Hematopoietic multipotent progenitor cell treated with erythropoietin and hydrocortisone succinate and interleukin-3 and kit ligand, for 4 days (in vitro differentiated cells): ENCODE data around the gene PRTG.
"Not testable (repeated sequence)": the region's sequence is repeated elsewhere in the genome, so short reads cannot be mapped to it uniquely, and the experiment has no call there.

ENCODE experiments used
- DNase-seq: peaks from one replicate; pipeline ENCODE4 v3.0.0-alpha.2; 2015

PRTG gene

GRCh38 chr15:55694652-55695150 lies 48.3 kb downstream of the PRTG start:
- no peak for DNase-seq

DNA sequence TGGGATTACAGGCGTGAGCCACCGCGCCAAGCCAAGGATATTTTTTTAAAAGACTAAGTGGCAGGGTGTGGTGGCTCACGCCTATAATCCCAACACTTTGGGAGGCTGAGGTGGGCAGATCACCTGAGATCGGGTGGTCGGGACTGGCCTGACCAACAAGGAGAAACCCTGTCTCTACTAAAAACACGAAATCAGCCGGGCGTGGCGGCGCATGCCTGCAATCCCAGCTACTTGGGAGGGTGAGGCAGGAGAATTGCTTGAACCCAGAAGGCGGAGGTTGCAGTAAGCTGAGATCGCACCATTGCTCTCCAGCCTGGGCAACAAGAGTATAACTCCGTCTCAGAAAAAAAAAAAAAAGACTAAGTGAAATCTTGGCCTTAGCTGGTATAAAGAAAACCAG lies 49.8 kb downstream of the PRTG start:
- not testable (repeated sequence) for DNase-seq

- DNase-seq = no peak
These were observed 55.2 kb downstream of the PRTG start for GRCh38 chr15:55687792-55688191.

- peak; percentile 11 for DNase-seq
These were observed 57.7 kb downstream of the PRTG start for GRCh38 chr15:55685286-55685685.

DNA sequence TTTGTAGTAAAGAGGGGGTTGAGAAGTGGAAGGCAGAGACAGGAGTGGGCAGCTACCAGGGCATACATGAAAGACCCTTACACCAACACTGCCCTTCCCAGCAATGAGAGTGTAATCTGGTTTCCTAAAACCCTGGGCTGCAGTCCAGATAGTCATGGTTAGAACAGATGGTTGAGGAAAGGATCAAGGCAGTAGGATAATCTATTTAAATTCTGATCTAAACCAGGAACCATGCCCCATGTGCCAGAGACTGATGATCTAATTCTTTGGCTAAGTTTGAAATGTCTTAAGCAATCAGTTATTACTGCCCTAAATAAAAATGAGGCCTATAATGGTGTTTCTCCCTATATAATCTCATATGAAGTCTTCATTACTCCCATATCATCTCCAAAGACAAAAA lies 59.6 kb downstream of the PRTG start:
- DNase-seq = no peak

- no peak for DNase-seq
These were observed 61.3 kb downstream of the PRTG start for GRCh38 chr15:55681631-55682030.

GRCh38 chr15:55676507-55676906 lies 66.4 kb downstream of the PRTG start:
- DNase-seq = no peak

- DNase-seq = no peak
These were observed 69.7 kb downstream of the PRTG start for GRCh38 chr15:55673287-55673686.

DNA sequence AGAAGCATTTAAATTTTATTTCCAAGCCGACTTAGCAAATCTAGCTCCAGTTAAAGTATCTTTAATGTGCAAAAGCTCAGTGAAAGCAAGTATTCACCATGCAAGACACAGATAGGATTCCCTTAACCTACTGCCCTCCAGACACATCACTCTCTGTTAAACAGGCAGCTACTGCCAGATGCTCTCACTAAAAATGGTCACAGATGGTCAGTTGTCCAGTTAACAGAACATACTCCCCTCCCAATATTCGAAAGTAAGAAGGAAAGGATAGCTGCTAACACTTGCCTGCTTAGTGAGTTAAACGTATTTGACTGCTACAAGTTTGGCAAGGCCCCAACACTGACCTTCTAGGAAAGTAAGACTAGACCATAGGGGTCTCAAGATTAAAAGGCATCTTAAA lies 73.7 kb downstream of the PRTG start:
- no peak for DNase-seq

DNA sequence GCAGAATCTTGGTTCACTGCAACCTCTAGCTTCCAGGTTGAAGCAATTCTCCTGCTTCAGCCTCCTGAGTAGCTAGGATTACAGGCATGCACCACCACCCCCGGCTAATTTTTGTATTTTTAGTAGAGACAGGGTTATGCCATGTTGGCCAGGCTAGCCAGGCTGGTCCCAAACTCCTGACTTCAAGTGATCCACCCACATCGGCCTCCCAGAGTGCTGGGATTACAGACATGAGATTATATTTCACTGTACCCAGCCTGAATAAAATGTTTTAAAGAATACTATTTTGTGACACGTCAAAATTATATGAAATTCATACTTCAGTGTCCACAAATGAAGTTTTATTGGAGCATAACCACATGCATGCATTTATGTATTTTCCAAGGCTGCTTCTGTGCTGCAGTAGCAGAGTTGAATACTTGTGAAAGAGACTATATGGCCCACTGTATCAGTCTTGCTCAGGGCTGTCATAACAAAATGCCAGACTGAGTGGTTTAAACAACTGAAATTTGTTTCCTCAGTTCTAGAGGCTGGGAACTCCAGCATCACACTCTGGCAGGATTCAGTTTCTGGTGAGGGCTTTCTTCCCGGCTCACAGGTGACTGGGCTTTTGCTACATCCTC lies 77.2 kb downstream of the PRTG start:
- no peak for DNase-seq

- DNase-seq = no peak
These were observed 81.5 kb downstream of the PRTG start for GRCh38 chr15:55661428-55661827.

DNA sequence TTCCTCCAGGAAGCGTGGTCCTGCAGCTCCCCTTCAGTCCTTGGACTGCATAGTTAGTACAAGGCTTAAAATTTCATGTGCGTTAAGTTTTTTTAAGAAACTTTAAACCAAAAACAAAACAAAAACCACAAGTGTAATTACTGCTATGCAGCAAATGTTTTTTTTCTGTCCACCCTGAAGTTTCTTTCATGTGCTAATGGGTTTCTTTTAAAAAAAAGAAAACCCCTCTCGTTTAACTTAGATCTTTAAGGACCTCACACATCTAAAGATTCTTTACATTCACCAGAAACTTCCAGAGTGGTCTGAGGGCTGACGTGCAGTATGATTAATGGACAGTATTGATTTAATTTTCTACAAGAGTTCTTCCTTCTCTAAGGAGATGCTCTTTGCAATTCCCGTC lies 82.8 kb downstream of the PRTG start:
- no peak for DNase-seq

- no peak for DNase-seq
These were observed 83.5 kb downstream of the PRTG start for GRCh38 chr15:55659481-55659880.

GRCh38 chr15:55658886-55659285 lies 84.1 kb downstream of the PRTG start:
- DNase-seq = no peak

DNA sequence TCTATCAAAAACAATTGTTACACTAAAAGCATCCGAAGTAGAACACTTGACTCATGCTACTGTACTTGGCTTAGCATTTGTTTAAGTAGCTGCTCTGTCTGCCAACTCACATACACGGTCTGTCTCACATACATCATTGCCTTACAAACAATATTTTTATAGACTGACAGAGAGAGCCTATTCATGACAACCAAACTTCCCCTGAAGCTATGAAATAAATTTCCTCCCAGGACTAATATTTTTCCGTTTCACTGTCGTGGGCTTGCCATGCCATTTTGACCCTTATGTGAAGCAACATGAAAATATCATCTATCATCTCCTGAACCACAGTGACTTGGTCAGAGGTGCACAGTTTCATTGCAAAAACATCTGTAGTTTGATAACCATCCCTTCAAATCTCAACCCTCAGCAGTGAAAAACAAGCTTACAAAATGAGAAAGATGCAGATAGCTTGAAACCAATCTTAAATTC lies 88.4 kb downstream of the PRTG start:
- no peak for DNase-seq

DNA sequence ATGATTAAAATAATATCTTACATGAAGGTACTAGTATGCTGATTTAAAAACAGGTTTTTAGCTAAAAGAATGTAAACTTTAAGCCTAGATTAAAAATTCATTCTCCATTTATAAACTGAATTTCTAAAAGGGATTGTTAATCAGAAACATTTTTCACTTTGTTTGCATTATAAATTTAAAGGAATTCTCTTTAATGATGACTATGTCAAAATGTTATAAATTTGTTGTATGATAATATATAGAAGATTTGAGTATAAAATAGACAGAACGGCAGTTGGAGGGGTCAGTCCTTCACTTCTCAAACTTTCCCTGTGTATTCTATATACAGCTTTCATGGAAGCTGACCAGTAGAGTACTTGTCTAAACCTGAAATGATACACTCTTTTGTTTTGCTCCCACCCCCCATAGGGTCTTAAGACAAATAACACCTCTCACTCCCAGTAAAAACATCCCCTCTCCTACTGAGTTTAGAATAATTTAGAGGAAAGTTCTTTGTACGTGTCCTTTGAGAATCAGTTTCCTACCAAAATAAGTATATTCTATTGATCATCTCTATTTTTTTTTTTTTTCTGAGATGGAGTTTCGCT lies 90.0 kb downstream of the PRTG start:
- DNase-seq = no peak

GRCh38 chr15:55652359-55652758 lies 90.6 kb downstream of the PRTG start:
- DNase-seq = no peak

DNA sequence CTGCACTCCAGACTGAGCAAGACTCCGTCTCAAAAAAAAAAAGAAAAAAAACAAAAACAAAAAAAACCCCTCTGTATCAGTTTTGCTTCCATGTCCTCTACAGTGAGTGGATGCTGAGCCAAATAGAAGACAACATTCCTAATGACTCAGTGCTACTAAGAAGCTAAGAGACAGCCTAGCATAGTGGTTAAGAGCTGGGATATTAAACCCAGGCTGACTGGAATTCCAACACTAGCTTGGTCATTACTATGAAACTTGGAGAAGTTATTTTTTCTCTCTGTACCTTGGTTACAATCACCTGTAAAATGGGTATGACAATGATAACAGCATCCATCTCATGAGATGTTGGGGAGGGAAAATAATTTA lies 93.9 kb downstream of the PRTG start:
- DNase-seq = no peak

DNA sequence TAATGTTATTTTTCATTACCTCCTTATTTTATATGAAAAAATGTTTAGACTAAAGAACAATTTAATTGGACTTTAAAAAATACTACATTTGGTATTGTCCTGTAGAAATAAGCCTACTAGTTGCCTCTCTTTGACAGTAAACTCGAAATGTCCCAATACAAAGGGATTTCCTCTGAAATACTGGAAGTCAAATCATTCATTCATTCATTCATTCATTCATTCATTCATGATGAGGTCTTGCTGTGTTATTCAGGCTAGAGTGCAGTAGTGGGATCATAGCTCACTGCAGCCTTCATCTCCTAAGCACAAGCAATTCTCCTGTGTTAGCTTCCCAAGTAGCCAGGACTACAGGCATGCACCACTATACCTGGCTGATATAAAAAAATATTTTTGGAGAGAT lies 104.2 kb downstream of the PRTG start:
- DNase-seq = no peak

DNA sequence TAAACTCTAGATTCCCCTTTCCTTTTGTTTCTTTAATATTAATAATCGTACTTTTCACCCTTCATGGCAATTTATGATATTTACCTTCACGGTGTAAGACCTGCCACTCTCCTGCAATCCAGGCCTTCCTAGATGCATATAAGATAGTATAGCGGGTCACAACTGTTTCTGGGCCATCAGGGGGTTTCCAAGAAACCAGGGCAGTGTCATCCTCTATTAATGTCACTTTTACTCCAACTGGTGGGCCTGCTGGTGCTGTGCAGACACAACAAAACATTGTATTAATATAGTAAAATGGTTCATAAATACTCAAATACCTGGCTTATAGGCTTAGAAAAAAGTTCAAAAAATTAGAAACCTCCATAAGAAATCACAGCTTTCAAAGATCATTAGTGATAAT lies 105.9 kb downstream of the PRTG start:
- no peak for DNase-seq

- DNase-seq = no peak
These were observed 109.2 kb downstream of the PRTG start for GRCh38 chr15:55633731-55634130.

DNA sequence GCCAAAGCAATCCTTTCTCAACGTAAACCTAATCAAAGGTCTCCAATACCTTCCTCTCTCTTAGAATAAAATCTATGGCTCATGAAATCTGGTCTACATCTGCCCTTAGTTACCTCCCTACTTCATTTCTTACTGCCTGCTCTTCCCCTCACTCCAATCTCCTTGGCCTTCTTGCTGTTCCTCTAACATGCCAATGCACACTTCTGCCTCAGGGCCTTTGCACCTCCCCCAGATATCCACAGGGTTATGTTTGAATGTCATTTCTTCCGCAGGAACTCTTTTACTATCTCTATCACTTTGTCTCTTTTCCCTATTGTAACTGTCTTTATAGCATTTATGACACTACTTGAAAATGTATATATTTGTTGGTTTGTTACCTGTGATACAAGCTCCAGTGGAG lies 110.5 kb downstream of the PRTG start:
- DNase-seq = no peak

- no peak for DNase-seq
These were observed 112.1 kb downstream of the PRTG start for GRCh38 chr15:55630858-55631257.

DNA sequence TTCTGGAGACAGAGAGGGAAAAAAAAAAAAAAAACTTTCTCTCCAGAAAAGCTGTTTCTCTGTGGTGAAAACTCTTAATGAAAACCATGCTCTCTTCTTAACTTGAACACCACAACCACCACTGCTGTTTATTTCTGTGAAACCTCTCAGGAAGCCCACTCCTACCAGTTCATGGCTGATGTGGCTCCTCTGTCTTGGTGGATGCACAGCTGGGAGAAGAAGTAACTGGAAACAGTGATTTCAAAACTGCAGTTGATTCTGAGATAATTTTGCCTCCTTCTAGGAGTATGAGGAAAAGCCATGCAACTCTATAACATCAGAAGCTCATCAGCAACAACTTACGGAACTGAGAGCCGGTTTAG lies 114.6 kb downstream of the PRTG start:
- DNase-seq = no peak

GRCh38 chr15:55627730-55628368 lies 115.1 kb downstream of the PRTG start:
- no peak for DNase-seq
